Measurements from ENCODE around the gene OGFOD2. TPM values are rescaled to one million over a fixed set of nuclear protein-coding genes. Genes with fewer than 3 reads are reported as not detected.

Gene OGFOD2
- total and polyA plus RNA-seq, 2 of the 13 experiments (the other 11 are each of a cell fraction or from before 2014, with no cell fraction given), result 13.2 to 14.6 TPM

DNA sequence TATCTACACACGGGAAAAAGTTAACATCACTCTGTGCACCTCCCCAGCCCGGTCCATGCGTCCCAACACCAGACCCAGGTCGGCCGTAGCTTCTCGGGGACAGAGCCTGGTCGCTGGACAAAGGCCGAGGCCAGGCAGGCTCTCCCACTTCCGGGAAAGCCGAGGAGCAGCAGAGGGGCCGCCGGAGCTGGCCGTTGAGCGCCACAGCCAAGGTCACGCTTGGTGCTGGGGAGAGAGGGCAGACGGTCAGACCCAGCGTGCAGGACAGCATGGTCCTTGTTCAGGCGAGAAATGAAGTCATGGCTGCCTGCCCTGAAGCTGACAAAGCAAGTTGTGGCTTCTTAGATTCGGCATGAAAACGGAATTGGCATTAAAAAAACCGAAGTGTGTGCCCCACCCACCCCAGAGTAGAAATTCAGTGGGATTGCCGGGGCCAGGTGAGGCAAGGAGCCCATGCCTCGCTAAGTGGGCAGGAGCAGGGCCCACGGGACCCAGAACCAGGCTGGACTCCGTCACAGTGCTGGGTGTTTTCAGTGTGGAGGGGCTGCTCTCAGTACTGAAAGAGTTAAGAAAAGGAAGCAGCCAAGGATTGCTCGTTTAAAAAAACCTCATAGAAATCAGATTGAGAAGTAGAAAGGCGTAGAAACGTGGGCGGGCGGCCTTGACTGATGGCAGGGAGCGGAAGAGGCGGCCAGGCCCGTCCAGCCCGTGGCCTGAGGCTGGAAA is 9.7 kb downstream of the OGFOD2 start (continued):
- TF ChIP-seq, protein P1, sequence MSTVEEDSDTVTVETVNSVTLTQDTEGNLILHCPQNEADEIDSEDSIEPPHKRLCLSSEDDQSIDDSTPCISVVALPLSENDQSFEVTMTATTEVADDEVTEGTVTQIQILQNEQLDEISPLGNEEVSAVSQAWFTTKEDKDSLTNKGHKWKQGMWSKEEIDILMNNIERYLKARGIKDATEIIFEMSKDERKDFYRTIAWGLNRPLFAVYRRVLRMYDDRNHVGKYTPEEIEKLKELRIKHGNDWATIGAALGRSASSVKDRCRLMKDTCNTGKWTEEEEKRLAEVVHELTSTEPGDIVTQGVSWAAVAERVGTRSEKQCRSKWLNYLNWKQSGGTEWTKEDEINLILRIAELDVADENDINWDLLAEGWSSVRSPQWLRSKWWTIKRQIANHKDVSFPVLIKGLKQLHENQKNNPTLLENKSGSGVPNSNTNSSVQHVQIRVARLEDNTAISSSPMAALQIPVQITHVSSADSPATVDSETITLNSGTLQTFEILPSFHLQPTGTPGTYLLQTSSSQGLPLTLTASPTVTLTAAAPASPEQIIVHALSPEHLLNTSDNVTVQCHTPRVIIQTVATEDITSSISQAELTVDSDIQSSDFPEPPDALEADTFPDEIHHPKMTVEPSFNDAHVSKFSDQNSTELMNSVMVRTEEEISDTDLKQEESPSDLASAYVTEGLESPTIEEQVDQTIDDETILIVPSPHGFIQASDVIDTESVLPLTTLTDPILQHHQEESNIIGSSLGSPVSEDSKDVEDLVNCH (CRISPR knock-in tag; IDR thresholded peaks at IDR 0.05), result no peak
- TF ChIP-seq DBP (CRISPR knock-in tag; IDR thresholded peaks at IDR 0.05; ENCODE audit: not compliant biosample characterization), result peak; percentile 83
- TF ChIP-seq, protein P2, sequence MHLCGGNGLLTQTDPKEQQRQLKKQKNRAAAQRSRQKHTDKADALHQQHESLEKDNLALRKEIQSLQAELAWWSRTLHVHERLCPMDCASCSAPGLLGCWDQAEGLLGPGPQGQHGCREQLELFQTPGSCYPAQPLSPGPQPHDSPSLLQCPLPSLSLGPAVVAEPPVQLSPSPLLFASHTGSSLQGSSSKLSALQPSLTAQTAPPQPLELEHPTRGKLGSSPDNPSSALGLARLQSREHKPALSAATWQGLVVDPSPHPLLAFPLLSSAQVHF (CRISPR knock-in tag; IDR thresholded peaks at IDR 0.05), result no peak
- TF ChIP-seq EP300 (IDR thresholded peaks at IDR 0.05; ENCODE audit: low read depth in 2 of 2, low read length in 2 of 2), result no peak
- peak; percentile 53; the same call in 1 of the 2 replicates for TF ChIP-seq EP300 (CRISPR knock-in tag; IDR thresholded peaks at IDR 0.05; ENCODE audit: borderline replicate concordance)
- no peak for TF ChIP-seq ATRX (CRISPR knock-in tag; IDR thresholded peaks at IDR 0.05; ENCODE audit: borderline replicate concordance)
- no peak for TF ChIP-seq LCORL (IDR thresholded peaks at IDR 0.05)
- peak; percentile 80; the same call in 1 of the 2 replicates for TF ChIP-seq LCORL (CRISPR knock-in tag; IDR thresholded peaks at IDR 0.05)
- TF ChIP-seq GATAD2A (CRISPR knock-in tag; IDR thresholded peaks at IDR 0.05), result peak; percentile 82
- TF ChIP-seq KDM3A (CRISPR knock-in tag; IDR thresholded peaks at IDR 0.05; ENCODE audit: low read depth), result no peak; the same call in 1 of the 2 replicates
- TF ChIP-seq ZSCAN12 (CRISPR knock-in tag; IDR thresholded peaks at IDR 0.05), result no peak
- no peak for TF ChIP-seq ZNF737 (CRISPR knock-in tag; IDR thresholded peaks at IDR 0.05; ENCODE audit: borderline replicate concordance)
- peak; percentile 91 for TF ChIP-seq DMAP1 (CRISPR knock-in tag; IDR thresholded peaks at IDR 0.05)
- no peak; the same call in 1 of the 2 replicates for TF ChIP-seq ZNF441 (CRISPR knock-in tag; IDR thresholded peaks at IDR 0.05; ENCODE audit: borderline replicate concordance)
- no peak; the same call in 1 of the 2 replicates for TF ChIP-seq ARID2 (CRISPR knock-in tag; IDR thresholded peaks at IDR 0.05; ENCODE audit: borderline replicate concordance)
- no peak for TF ChIP-seq HMG20B (CRISPR knock-in tag; conservative IDR thresholded peaks at IDR 0.05)
- TF ChIP-seq ZNF546 (CRISPR knock-in tag; conservative IDR thresholded peaks at IDR 0.05), result no peak
- peak; percentile 61 for TF ChIP-seq AGO2 (optimal IDR thresholded peaks at IDR 0.05; ENCODE audit: low read depth, low read length)
- TF ChIP-seq RBM39 (IDR thresholded peaks at IDR 0.05; ENCODE audit: low read depth, low read length, poor library complexity, severe bottlenecking), result no peak
- TF ChIP-seq ZNF296 (CRISPR knock-in tag; conservative IDR thresholded peaks at IDR 0.05), result 0 out of 2 replicates have a peak, but pooled peaks have one; percentile 30
- TF ChIP-seq ZNF569 (CRISPR knock-in tag; IDR thresholded peaks at IDR 0.05; ENCODE audit: borderline replicate concordance), result no peak
- TF ChIP-seq STAG1 (CRISPR knock-in tag; IDR thresholded peaks at IDR 0.05), result peak; percentile 43
- peak; percentile 97 for TF ChIP-seq ELF3 (CRISPR knock-in tag; IDR thresholded peaks at IDR 0.05)
- no peak for TF ChIP-seq THAP8 (CRISPR knock-in tag; IDR thresholded peaks at IDR 0.05; ENCODE audit: borderline replicate concordance)
- TF ChIP-seq ZNF263 (CRISPR knock-in tag; IDR thresholded peaks at IDR 0.05), result peak; percentile 47; the same call in 1 of the 2 replicates
- peak; percentile 61; the same call in 1 of the 2 replicates for TF ChIP-seq MTA1 (CRISPR knock-in tag; IDR thresholded peaks at IDR 0.05; ENCODE audit: borderline replicate concordance)
- no peak for TF ChIP-seq ZZZ3 (CRISPR knock-in tag; IDR thresholded peaks at IDR 0.05; ENCODE audit: borderline replicate concordance)
- peak; percentile 78; the same call in 1 of the 2 replicates for TF ChIP-seq ZSCAN9 (CRISPR knock-in tag; IDR thresholded peaks at IDR 0.05; ENCODE audit: borderline replicate concordance)

Data from HepG2 (cell line).